Neural crest cell (in vitro differentiated cells): ENCODE results near the gene ULK4. TPM values are rescaled to one million over a fixed set of nuclear protein-coding genes. Genes with fewer than 3 reads are reported as not detected.

ENCODE experiments used
- DNase-seq: peaks from one replicate; pipeline ENCODE4 v3.0.0; 2021; ENCODE audit warnings: low read depth, mixed read lengths, low spot score
- H3K27ac Mint-ChIP-seq: one replicate; pipeline ENCODE4 v1.8.0; 2021; ENCODE audit warnings: mild to moderate bottlenecking, mixed read lengths; ENCODE audit not compliant: unreplicated experiment
- H3K27me3 Mint-ChIP-seq: 2 replicates; pipeline ENCODE4 v1.8.0; 2021; ENCODE audit warnings: low read depth, mild to moderate bottlenecking, mixed read lengths
- H3K36me3 Mint-ChIP-seq: 2 replicates; pipeline ENCODE4 v1.8.0; 2021; ENCODE audit warnings: low read depth, mild to moderate bottlenecking, mixed read lengths
- H3K4me1 Mint-ChIP-seq: 2 replicates; pipeline ENCODE4 v1.8.0; 2021; ENCODE audit warnings: mixed read lengths
- H3K4me3 Mint-ChIP-seq: one replicate; pipeline ENCODE4 v1.8.0; 2021; ENCODE audit warnings: mild to moderate bottlenecking, mixed read lengths
- H3K9me3 Mint-ChIP-seq: 2 replicates; pipeline ENCODE4 v1.8.0; 2021; ENCODE audit warnings: mixed read lengths
- total RNA-seq: library from RNA; stranded (reverse); gene quantifications from 2 replicates; pipeline ENCODE4 v1.2.1, GENCODE V29; 2021
- TF ChIP-seq, protein P1 (sequence below): fragments of 200-600 bp; sonication (generic); conservative IDR thresholded peaks from 2 replicates; pipeline ENCODE4 v1.5.0; 2021; ENCODE audit warnings: antibody characterized with exemption, mild to moderate bottlenecking

The ULK4 gene
- total RNA-seq, 1 donor from 2014 or later: 10.2 TPM

DNA sequence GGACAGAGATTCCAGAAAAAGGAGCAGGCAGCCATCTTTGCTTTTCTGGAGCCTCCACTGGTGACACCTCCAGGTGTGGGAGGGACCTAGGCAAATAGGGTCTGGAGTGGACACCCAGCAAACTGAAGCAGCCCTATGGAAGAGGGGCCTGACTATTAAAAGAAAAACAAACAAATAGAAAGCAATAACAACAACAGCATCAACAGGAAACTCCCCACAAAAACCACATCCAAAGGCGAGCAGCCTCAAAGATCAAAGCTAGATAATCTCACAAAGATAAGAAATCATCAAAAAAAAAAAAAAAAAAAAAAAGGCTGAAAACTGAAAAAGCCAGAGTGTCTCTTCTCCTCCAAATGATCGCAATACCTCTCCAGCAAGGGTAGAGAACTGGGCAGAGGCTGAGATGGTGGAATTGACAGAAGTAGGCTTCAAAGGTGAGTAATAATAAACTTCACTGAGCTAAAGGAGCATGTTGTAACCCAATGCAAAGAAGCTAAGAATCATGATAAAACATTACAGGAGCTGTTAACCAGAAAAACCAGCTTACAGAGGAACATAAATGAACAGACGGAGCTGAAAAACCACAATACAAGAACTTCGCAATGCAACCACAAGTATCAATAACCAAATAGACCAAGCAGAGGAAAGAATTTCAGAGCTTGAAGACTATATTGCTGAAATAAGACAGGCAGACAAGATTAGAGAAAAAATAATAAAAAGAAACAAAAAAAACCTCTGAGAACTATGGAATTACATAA is 537.2 kb downstream of the ULK4 start:
- H3K36me3 Mint-ChIP-seq: peaks cover 3% of the 10 kb centered on the region
- no peak overlapping the region for H3K4me3 Mint-ChIP-seq
- H3K4me1 Mint-ChIP-seq: peaks cover 7% of the 10 kb centered on the region
- H3K9me3 Mint-ChIP-seq: peaks cover 10% of the 10 kb centered on the region
- TF ChIP-seq, protein P1, sequence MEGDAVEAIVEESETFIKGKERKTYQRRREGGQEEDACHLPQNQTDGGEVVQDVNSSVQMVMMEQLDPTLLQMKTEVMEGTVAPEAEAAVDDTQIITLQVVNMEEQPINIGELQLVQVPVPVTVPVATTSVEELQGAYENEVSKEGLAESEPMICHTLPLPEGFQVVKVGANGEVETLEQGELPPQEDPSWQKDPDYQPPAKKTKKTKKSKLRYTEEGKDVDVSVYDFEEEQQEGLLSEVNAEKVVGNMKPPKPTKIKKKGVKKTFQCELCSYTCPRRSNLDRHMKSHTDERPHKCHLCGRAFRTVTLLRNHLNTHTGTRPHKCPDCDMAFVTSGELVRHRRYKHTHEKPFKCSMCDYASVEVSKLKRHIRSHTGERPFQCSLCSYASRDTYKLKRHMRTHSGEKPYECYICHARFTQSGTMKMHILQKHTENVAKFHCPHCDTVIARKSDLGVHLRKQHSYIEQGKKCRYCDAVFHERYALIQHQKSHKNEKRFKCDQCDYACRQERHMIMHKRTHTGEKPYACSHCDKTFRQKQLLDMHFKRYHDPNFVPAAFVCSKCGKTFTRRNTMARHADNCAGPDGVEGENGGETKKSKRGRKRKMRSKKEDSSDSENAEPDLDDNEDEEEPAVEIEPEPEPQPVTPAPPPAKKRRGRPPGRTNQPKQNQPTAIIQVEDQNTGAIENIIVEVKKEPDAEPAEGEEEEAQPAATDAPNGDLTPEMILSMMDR: no peak
- H3K27ac Mint-ChIP-seq: no peak overlapping the region
- no peak for DNase-seq
- H3K27me3 Mint-ChIP-seq: no peaks in the 10 kb centered on the region

DNA sequence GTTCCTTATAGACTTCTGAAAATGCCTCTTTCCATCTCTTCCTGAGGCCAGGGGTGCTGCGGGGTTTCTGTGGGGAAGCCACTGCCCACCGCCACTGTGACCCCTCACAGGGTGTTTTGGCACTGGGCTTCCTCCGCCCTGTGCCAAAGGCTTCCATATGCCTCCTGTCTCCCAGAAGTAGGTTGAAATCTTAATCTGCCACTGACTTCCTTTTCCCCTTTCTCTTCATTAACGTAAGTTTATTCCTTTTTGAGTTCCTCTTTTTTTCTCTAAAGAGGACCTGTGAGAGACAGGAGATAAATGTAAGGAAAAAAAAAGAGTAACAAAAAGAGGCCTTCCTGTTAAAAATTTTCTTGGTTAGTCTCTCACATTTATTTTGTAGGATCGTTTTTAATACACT is 542.1 kb downstream of the ULK4 start:
- TF ChIP-seq, protein P1: no peak
- Mint-ChIP-seq H3K27ac (no peak overlapping the region), H3K4me1 (peaks cover 18% of the 10 kb centered on the region), H3K4me3 (no peak overlapping the region), H3K9me3 (no peaks in the 10 kb centered on the region), H3K27me3 (no peaks in the 10 kb centered on the region), H3K36me3 (no peaks in the 10 kb centered on the region)
- DNase-seq: no peak

DNA sequence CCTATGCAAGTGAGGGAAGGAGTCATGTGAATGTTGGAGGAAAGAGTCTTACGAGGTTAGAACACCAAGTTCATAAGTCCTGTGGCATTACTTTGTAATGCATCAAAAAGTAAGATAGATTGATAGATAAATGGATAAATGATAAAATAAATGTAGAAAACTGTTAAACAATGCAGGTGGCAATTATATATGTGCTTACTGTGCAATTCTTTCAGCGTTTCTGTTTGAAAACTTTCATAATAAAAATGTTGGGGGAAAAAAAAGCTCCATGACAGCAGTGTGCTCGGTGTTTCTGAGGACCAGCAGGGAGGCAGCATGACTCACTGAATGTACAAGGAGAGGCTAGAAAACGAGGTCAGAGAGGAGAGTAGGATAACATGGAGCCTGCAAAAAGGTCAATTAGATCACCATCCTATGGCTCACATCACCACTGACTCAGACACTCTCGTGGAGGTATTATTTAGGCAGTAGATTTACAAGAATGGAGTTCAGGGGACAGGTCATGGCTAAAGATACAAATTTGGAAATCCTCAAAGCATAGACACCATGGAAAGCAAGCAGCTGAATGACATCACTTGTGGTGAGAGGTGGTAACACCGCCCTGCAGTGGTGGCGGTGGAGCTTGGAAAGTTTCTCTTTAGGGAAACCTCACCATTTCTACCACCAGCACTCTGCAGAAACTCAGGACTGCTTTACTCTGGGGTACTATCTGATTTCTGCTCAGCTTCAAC is 542.8 kb downstream of the ULK4 start:
- Mint-ChIP-seq H3K9me3 (no peaks in the 10 kb centered on the region), H3K27ac (no peak overlapping the region), H3K4me3 (no peak overlapping the region), H3K36me3 (no peaks in the 10 kb centered on the region), H3K4me1 (peaks cover 19% of the 10 kb centered on the region), H3K27me3 (no peaks in the 10 kb centered on the region)
- TF ChIP-seq, protein P1: no peak
- no peak for DNase-seq

DNA sequence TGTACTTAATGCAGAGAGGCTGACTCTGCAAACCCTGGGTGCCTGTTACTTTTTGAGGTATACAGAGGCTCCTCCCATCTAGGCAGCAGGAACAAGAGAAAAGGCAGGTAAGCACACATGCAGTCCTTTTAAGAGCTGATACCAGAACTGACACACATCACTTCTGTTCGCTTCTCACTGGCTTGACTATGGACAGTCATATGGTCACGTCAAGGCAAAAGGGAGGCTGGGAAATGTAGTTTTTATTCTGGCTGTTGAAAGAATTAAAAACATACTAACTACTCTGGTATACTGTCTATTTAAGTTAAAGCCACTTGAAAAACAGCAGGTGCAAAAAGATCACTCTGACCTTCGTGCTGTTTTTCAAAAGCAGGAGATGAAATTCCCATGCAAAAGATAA is 544.3 kb downstream of the ULK4 start:
- no peaks in the 10 kb centered on the region for H3K9me3 Mint-ChIP-seq

DNA sequence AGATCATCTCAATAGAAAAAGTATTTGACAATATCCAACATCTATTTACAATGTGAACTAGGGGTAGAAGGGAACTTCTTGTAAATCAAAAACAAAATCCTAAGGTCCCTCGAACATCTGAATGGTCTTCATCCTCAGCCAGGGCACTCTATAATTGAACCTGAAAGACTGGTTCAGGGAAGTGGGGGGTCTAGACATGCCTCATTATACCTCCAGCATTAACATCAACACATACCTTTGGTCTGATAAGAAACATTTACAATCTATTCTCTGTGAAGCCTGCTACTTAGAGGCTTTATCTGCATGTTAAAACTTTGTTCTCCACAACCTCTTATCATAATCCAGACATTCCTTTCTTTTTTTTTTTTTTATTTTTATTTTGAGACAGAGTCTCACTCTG is 550.8 kb downstream of the ULK4 start:
- no peak for DNase-seq
- Mint-ChIP-seq H3K9me3 (peaks cover 4% of the 10 kb centered on the region), H3K4me1 (peaks cover 12% of the 10 kb centered on the region), H3K27me3 (no peaks in the 10 kb centered on the region), H3K4me3 (no peak overlapping the region), H3K36me3 (no peaks in the 10 kb centered on the region), H3K27ac (no peak overlapping the region)
- TF ChIP-seq, protein P1: no peak

More for the DNA sequence above, 544.3 kb downstream of the ULK4 start:
- Mint-ChIP-seq H3K36me3 (no peaks in the 10 kb centered on the region), H3K4me1 (peaks cover 19% of the 10 kb centered on the region), H3K27ac (no peak overlapping the region), H3K4me3 (no peak overlapping the region), H3K27me3 (no peaks in the 10 kb centered on the region)
- DNase-seq: no peak
- TF ChIP-seq, protein P1: no peak
